ENCODE results near the gene SPHK2.

Gene SPHK2

GRCh38 chr19:48588670-48589401 is 30.5 kb upstream of the SPHK2 start (continued):
- no peak for TF ChIP-seq PRDM6 (tag by site-specific recombination; IDR thresholded peaks at IDR 0.05)
- TF ChIP-seq BCL11B (tag by site-specific recombination; IDR thresholded peaks at IDR 0.05; ENCODE audit: low read depth) = peak; percentile 86; the same call in 1 of the 2 replicates
- TF ChIP-seq ZBTB17 (tag by site-specific recombination; IDR thresholded peaks at IDR 0.05) = peak; percentile 98
- peak; percentile 89; the same call in 1 of the 2 replicates for TF ChIP-seq ZNF501 (tag by site-specific recombination; IDR thresholded peaks at IDR 0.05)
- 0 out of 2 replicates have a peak, but pooled peaks have one; percentile 16 for TF ChIP-seq ZSCAN30 (tag by site-specific recombination; IDR thresholded peaks at IDR 0.05)
- TF ChIP-seq ZNF514 (tag by site-specific recombination; IDR thresholded peaks at IDR 0.05) = no peak
- TF ChIP-seq ZNF629 (tag by site-specific recombination; IDR thresholded peaks at IDR 0.05) = peak; percentile 73
- TF ChIP-seq ZEB2 (tag by site-specific recombination; IDR thresholded peaks at IDR 0.05) = peak; percentile 67
- peak; percentile 81 for TF ChIP-seq ZBTB10 (tag by site-specific recombination; IDR thresholded peaks at IDR 0.05)
- no peak for TF ChIP-seq HOXC10 (CRISPR knock-in tag; IDR thresholded peaks at IDR 0.05)
- TF ChIP-seq, protein P1, sequence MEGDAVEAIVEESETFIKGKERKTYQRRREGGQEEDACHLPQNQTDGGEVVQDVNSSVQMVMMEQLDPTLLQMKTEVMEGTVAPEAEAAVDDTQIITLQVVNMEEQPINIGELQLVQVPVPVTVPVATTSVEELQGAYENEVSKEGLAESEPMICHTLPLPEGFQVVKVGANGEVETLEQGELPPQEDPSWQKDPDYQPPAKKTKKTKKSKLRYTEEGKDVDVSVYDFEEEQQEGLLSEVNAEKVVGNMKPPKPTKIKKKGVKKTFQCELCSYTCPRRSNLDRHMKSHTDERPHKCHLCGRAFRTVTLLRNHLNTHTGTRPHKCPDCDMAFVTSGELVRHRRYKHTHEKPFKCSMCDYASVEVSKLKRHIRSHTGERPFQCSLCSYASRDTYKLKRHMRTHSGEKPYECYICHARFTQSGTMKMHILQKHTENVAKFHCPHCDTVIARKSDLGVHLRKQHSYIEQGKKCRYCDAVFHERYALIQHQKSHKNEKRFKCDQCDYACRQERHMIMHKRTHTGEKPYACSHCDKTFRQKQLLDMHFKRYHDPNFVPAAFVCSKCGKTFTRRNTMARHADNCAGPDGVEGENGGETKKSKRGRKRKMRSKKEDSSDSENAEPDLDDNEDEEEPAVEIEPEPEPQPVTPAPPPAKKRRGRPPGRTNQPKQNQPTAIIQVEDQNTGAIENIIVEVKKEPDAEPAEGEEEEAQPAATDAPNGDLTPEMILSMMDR (tag by site-specific recombination; IDR thresholded peaks at IDR 0.05) = peak; percentile 100
- no peak for TF ChIP-seq ZNF548 (tag by site-specific recombination; IDR thresholded peaks at IDR 0.05)
- peak; percentile 73 for TF ChIP-seq ZNF239 (tag by site-specific recombination; IDR thresholded peaks at IDR 0.05)
- TF ChIP-seq ZNF544 (tag by site-specific recombination; IDR thresholded peaks at IDR 0.05) = no peak
- TF ChIP-seq ZFP3 (tag by site-specific recombination; IDR thresholded peaks at IDR 0.05; ENCODE audit: low read depth) = peak; percentile 69; the same call in 1 of the 2 replicates
- TF ChIP-seq, protein P2, sequence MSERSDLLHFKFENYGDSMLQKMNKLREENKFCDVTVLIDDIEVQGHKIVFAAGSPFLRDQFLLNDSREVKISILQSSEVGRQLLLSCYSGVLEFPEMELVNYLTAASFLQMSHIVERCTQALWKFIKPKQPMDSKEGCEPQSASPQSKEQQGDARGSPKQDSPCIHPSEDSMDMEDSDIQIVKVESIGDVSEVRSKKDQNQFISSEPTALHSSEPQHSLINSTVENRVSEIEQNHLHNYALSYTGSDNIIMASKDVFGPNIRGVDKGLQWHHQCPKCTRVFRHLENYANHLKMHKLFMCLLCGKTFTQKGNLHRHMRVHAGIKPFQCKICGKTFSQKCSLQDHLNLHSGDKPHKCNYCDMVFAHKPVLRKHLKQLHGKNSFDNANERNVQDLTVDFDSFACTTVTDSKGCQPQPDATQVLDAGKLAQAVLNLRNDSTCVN (tag by site-specific recombination; optimal IDR thresholded peaks at IDR 0.05) = peak; percentile 23
- TF ChIP-seq, protein P3, sequence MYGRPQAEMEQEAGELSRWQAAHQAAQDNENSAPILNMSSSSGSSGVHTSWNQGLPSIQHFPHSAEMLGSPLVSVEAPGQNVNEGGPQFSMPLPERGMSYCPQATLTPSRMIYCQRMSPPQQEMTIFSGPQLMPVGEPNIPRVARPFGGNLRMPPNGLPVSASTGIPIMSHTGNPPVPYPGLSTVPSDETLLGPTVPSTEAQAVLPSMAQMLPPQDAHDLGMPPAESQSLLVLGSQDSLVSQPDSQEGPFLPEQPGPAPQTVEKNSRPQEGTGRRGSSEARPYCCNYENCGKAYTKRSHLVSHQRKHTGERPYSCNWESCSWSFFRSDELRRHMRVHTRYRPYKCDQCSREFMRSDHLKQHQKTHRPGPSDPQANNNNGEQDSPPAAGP (tag by site-specific recombination; IDR thresholded peaks at IDR 0.05) = peak; percentile 93
- peak; percentile 91 for TF ChIP-seq ZNF335 (tag by site-specific recombination; conservative IDR thresholded peaks at IDR 0.05)
- TF ChIP-seq, protein P4, sequence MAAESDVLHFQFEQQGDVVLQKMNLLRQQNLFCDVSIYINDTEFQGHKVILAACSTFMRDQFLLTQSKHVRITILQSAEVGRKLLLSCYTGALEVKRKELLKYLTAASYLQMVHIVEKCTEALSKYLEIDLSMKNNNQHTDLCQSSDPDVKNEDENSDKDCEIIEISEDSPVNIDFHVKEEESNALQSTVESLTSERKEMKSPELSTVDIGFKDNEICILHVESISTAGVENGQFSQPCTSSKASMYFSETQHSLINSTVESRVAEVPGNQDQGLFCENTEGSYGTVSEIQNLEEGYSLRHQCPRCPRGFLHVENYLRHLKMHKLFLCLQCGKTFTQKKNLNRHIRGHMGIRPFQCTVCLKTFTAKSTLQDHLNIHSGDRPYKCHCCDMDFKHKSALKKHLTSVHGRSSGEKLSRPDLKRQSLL (tag by site-specific recombination; IDR thresholded peaks at IDR 0.05) = peak; percentile 21; the same call in 1 of the 2 replicates
- TF ChIP-seq ZNF24 (tag by site-specific recombination; IDR thresholded peaks at IDR 0.05) = 0 out of 2 replicates have a peak, but pooled peaks have one; percentile 51
- TF ChIP-seq SCRT1 (tag by site-specific recombination; IDR thresholded peaks at IDR 0.05; ENCODE audit: borderline replicate concordance) = 0 out of 2 replicates have a peak, but pooled peaks have one; percentile 8
- TF ChIP-seq GLIS2 (tag by site-specific recombination; IDR thresholded peaks at IDR 0.05) = 0 out of 2 replicates have a peak, but pooled peaks have one; percentile 27
- peak; percentile 86; the same call in 1 of the 2 replicates for TF ChIP-seq ZNF792 (tag by site-specific recombination; IDR thresholded peaks at IDR 0.05)
- TF ChIP-seq SP2 (tag by site-specific recombination; IDR thresholded peaks at IDR 0.05) = peak; percentile 26; the same call in 1 of the 2 replicates
- TF ChIP-seq ZNF692 (tag by site-specific recombination; IDR thresholded peaks at IDR 0.05) = peak; percentile 91
- TF ChIP-seq ZBTB20 (tag by site-specific recombination; IDR thresholded peaks at IDR 0.05) = peak; percentile 36; the same call in 1 of the 2 replicates
- peak; percentile 69; the same call in 1 of the 2 replicates for TF ChIP-seq ZNF324 (tag by site-specific recombination; IDR thresholded peaks at IDR 0.05)
- peak; percentile 85; the same call in 1 of the 2 replicates for TF ChIP-seq ZNF391 (tag by site-specific recombination; IDR thresholded peaks at IDR 0.05; ENCODE audit: borderline replicate concordance, low read depth)

Measured in HEK293 (cell line).